Mucosa of descending colon (tissue), 3 donors: ENCODE data around the gene VSIR. TPM values are rescaled to one million over a fixed set of nuclear protein-coding genes. Genes with fewer than 3 reads are reported as not detected.

Source experiments
- ATAC-seq: fragments of 200-7000 bp; cut with Tn5 transposase; one replicate; pipeline ENCODE4 v1.9.1; 2020; ENCODE audit warnings: mild to moderate bottlenecking, moderate library complexity
- DNase-seq, 3 donors: peaks; one replicate each; pipeline ENCODE4 v3.0.0-alpha.2; 2020
- H3K36me3 ChIP-seq: fragments of 200-600 bp; one replicate; pipeline ENCODE4 v1.8.0; 2021; ENCODE audit warnings: low read depth, mild to moderate bottlenecking
- H3K4me1 ChIP-seq: fragments of 200-600 bp; one replicate; pipeline ENCODE4 v1.8.0; 2021; ENCODE audit warnings: low read depth, mild to moderate bottlenecking
- H3K4me3 ChIP-seq: fragments of 200-600 bp; one replicate; pipeline ENCODE4 v1.8.0; 2021; ENCODE audit warnings: mild to moderate bottlenecking
- H3K9me3 ChIP-seq: fragments of 200-600 bp; one replicate; pipeline ENCODE4 v1.8.0; 2021; ENCODE audit warnings: mild to moderate bottlenecking
- CTCF ChIP-seq: fragments of 200-600 bp; IDR thresholded peaks from one replicate; pipeline ENCODE4 v1.8.0; 2022; ENCODE audit warnings: antibody characterized with exemption, mild to moderate bottlenecking
- intact Hi-C, 2 donors: fragments of 100-400 bp; cut with DNase I in 1 of 2; cut with micrococcal nuclease in 1 of 2; formaldehyde crosslinking; loops; one replicate each; pipeline versions ENCODE4 v1.11.0 to v1.11.1; 2022; cut with DNase I, micrococcal nuclease
- total RNA-seq, 3 donors: library from RNA; stranded (reverse); fragmentation: NEBNext Ultra II Directional in 2 of 3; extraction: Animal tissue kit (Norgen Biotek cat#: 25700) in 2 of 3; gene quantifications; one replicate each; pipeline versions ENCODE4 v1.2.1 to v1.2.4, GENCODE V29; 2021 to 2023
- donor health status: DM: no; HTN: no; CAD: no; lungs with moderate emphysema.
- donor health status: DM: no; HTN: no; CAD: no.
- donor health status: DM: no; HTN: yes; CAD: no.

Gene VSIR
- total RNA-seq, 3 donors from 2014 or later, result 48.1 to 71.0 (median 60.7) TPM

- intact Hi-C loops, result loop anchor here in 1 of 2 donors (10.0 kb wide), 1 partner anchor 52 kb away; no protein-coding TSS in a partner anchor
These were observed 60.7 kb downstream of the VSIR start for GRCh38 chr10:71712572-71713134.

GRCh38 chr10:71712170-71712569 lies 61.1 kb downstream of the VSIR start:
- peaks cover 28% of the 10 kb centered on the region for H3K4me1 ChIP-seq
- no peaks in the 10 kb centered on the region for H3K9me3 ChIP-seq
- no peak for TF ChIP-seq CTCF
- H3K36me3 ChIP-seq, result no peaks in the 10 kb centered on the region
- DNase-seq (no peak), ATAC-seq (no peak)
- intact Hi-C loops, result loop anchor here in 1 of 2 donors (10.0 kb wide), 1 partner anchor 53 kb away; no protein-coding TSS in a partner anchor
- no peak overlapping the region for H3K4me3 ChIP-seq

More at GRCh38 chr10:71712572-71713134, 60.7 kb downstream of the VSIR start:
- no peaks in the 10 kb centered on the region for H3K36me3 ChIP-seq
- no peaks in the 10 kb centered on the region for H3K9me3 ChIP-seq
- DNase-seq, result no peak
- peaks cover 28% of the 10 kb centered on the region for H3K4me1 ChIP-seq
- H3K4me3 ChIP-seq, result no peak overlapping the region
- no peak for ATAC-seq
- no peak for TF ChIP-seq CTCF

GRCh38 chr10:71711052-71711623 lies 62.2 kb downstream of the VSIR start:
- Histone ChIP-seq H3K4me3 (no peak overlapping the region), H3K36me3 (no peaks in the 10 kb centered on the region), H3K4me1 (peaks cover 28% of the 10 kb centered on the region), H3K9me3 (no peaks in the 10 kb centered on the region)
- no peak for ATAC-seq
- no peak for DNase-seq
- no peak for TF ChIP-seq CTCF
- intact Hi-C loops, result loop anchor here in 1 of 2 donors (10.0 kb wide), 1 partner anchor 54 kb away; no protein-coding TSS in a partner anchor

- no peaks in the 10 kb centered on the region for H3K9me3 ChIP-seq
- no peak for TF ChIP-seq CTCF
- no peak for ATAC-seq
These were observed 62.8 kb downstream of the VSIR start for GRCh38 chr10:71710519-71710918.

GRCh38 chr10:71708897-71709882 lies 64.1 kb downstream of the VSIR start:
- DNase-seq, result no peak
- no peaks in the 10 kb centered on the region for H3K9me3 ChIP-seq
- no peak for TF ChIP-seq CTCF
- no peaks in the 10 kb centered on the region for H3K36me3 ChIP-seq
- ATAC-seq, result peak; percentile 28
- no peak overlapping the region for H3K4me3 ChIP-seq
- intact Hi-C loops, result loop anchor here (10.0 kb wide), 2 partner anchors 324 to 394 kb away; partner anchors contain the start of gene SLC29A3 (in 2 of the 2)
- peaks cover 14% of the 10 kb centered on the region for H3K4me1 ChIP-seq

More at GRCh38 chr10:71710519-71710918, 62.8 kb downstream of the VSIR start:
- no peak for DNase-seq
- intact Hi-C loops, result loop anchor here in 1 of 2 donors (10.0 kb wide), 1 partner anchor 54 kb away; no protein-coding TSS in a partner anchor
- Histone ChIP-seq H3K4me1 (peaks cover 23% of the 10 kb centered on the region), H3K4me3 (no peak overlapping the region), H3K36me3 (no peaks in the 10 kb centered on the region)
